GM21786 (cell line): ENCODE data around the gene LPAR2.

Source experiments
- ATAC-seq: cut with Tn5 transposase; IDR thresholded peaks from one replicate; pipeline ENCODE4 v1.9.1; 2021; ENCODE audit not compliant: unreplicated experiment

Gene LPAR2

GRCh38 chr19:19654441-19654840, 26.4 kb upstream of the LPAR2 start:
- no peak for ATAC-seq

GRCh38 chr19:19653597-19654147, 25.7 kb upstream of the LPAR2 start:
- ATAC-seq, result no peak

- ATAC-seq, result no peak
Measured at GRCh38 chr19:19652482-19653295, 24.7 kb upstream of the LPAR2 start.

GRCh38 chr19:19651076-19651475, 23.1 kb upstream of the LPAR2 start:
- no peak for ATAC-seq

- ATAC-seq, result no peak
Measured at GRCh38 chr19:19650331-19650730, 22.3 kb upstream of the LPAR2 start.

GRCh38 chr19:19649580-19649995, 21.6 kb upstream of the LPAR2 start:
- no peak for ATAC-seq

- no peak for ATAC-seq
Measured at GRCh38 chr19:19649155-19649554, 21.1 kb upstream of the LPAR2 start.

GRCh38 chr19:19647037-19647835, 19.2 kb upstream of the LPAR2 start:
- no peak for ATAC-seq

GRCh38 chr19:19645233-19645870, 17.3 kb upstream of the LPAR2 start:
- ATAC-seq, result no peak

GRCh38 chr19:19644054-19644388, 16.0 kb upstream of the LPAR2 start:
- no peak for ATAC-seq

- peak; percentile 78 for ATAC-seq
Measured at GRCh38 chr19:19643158-19644053, 15.4 kb upstream of the LPAR2 start, which contains the start of gene GMIP. Gene GMIP (minus strand): TSS chr19:19643657. CDS start chr19:19643529, 128 bp downstream.

GRCh38 chr19:19642506-19643157, 14.6 kb upstream of the LPAR2 start:
- ATAC-seq, result no peak

GRCh38 chr19:19637523-19638251, 9.7 kb upstream of the LPAR2 start:
- no peak for ATAC-seq

GRCh38 chr19:19637186-19637522, 9.1 kb upstream of the LPAR2 start:
- no peak for ATAC-seq

- no peak for ATAC-seq
Measured at GRCh38 chr19:19636573-19637185, 8.7 kb upstream of the LPAR2 start.

- no peak for ATAC-seq
Measured at GRCh38 chr19:19635313-19635702, 7.3 kb upstream of the LPAR2 start.

GRCh38 chr19:19634516-19635312, 6.7 kb upstream of the LPAR2 start:
- ATAC-seq, result no peak
